ENCODE measurements around the gene CCDC146.

GRCh38 chr7:77313085-77313484, 190.7 kb downstream of the CCDC146 start:
- TF ChIP-seq CTCF (IDR thresholded peaks at IDR 0.05; ENCODE audit: borderline replicate concordance, extremely low read depth, low read length, poor library complexity, severe bottlenecking), result no peak
- no peak for TF ChIP-seq EZH2 (IDR thresholded peaks at IDR 0.05; ENCODE audit: borderline replicate concordance, low read depth, low read length, severe bottlenecking)
